Activated T-helper 1 cell treated with Interleukin-2 at 50 U/mL for 16 hours (primary cell): Measurements from ENCODE around the gene ANTXR2.
A peak's percentile ranks its signal among the peaks of the same experiment; 100 is the strongest.

Experiments
- DNase-seq: peaks from one replicate; pipeline ENCODE4 v3.0.0-alpha.2; 2020; ENCODE audit warnings: low read depth

Gene ANTXR2

GRCh38 chr4:80092088-80092487 lies 19.1 kb upstream of the ANTXR2 start:
- no peak for DNase-seq

- DNase-seq, result no peak
These were observed 18.7 kb upstream of the ANTXR2 start for GRCh38 chr4:80091688-80092087.

GRCh38 chr4:80091184-80091583 lies 18.2 kb upstream of the ANTXR2 start:
- DNase-seq, result no peak

GRCh38 chr4:80090090-80090489 lies 17.1 kb upstream of the ANTXR2 start:
- DNase-seq, result no peak

- DNase-seq, result no peak
These were observed 15.4 kb upstream of the ANTXR2 start for GRCh38 chr4:80088471-80088870.

- DNase-seq, result no peak
These were observed 13.3 kb upstream of the ANTXR2 start for GRCh38 chr4:80086296-80086695.

- DNase-seq, result no peak
These were observed 12.1 kb upstream of the ANTXR2 start for GRCh38 chr4:80085081-80085480.

- no peak for DNase-seq
These were observed 9.7 kb upstream of the ANTXR2 start for GRCh38 chr4:80082693-80083092.

GRCh38 chr4:80081566-80081965 lies 8.5 kb upstream of the ANTXR2 start:
- no peak for DNase-seq

- no peak for DNase-seq
These were observed 6.4 kb upstream of the ANTXR2 start for GRCh38 chr4:80079255-80079923.

GRCh38 chr4:80078346-80079092 lies 5.5 kb upstream of the ANTXR2 start:
- no peak for DNase-seq

GRCh38 chr4:80077639-80078038 lies 4.6 kb upstream of the ANTXR2 start:
- DNase-seq, result no peak

GRCh38 chr4:80076681-80077080 lies 3.7 kb upstream of the ANTXR2 start:
- no peak for DNase-seq

GRCh38 chr4:80075995-80076675 lies 3.1 kb upstream of the ANTXR2 start:
- DNase-seq, result no peak

- DNase-seq, result no peak
These were observed 1.6 kb upstream of the ANTXR2 start for GRCh38 chr4:80074651-80075050.

- DNase-seq, result no peak
These were observed 1.0 kb upstream of the ANTXR2 start for GRCh38 chr4:80074069-80074468.

GRCh38 chr4:80073473-80074008 lies 512 bp upstream of the ANTXR2 start:
- DNase-seq, result no peak

- peak; percentile 29 for DNase-seq
These were observed 743 bp downstream of the ANTXR2 start for GRCh38 chr4:80072228-80072743.

GRCh38 chr4:80071604-80072227 lies 1.3 kb downstream of the ANTXR2 start:
- DNase-seq, result no peak

- no peak for DNase-seq
These were observed 2.0 kb downstream of the ANTXR2 start for GRCh38 chr4:80070880-80071603.
